HL-60 (cell line): ENCODE measurements around the gene ADGRF4.

Experiments
- DNase-seq, 2 experiments: peaks; one replicate each; pipeline ENCODE4 v3.0.0-alpha.2; 2010 to 2020; ENCODE audit warnings: low read depth in 1 of 2, low spot score in 1 of 2
- H3K27ac ChIP-seq: fragments of 250-450 bp; sonication (Bioruptor Pico); replicated peaks from 2 replicates; pipeline ENCODE4 v1.5.1; 2020; ENCODE audit warnings: mild to moderate bottlenecking, moderate library complexity
- H3K27me3 ChIP-seq: fragments of 250-450 bp; sonication (Bioruptor Pico); 2 replicates; pipeline ENCODE4 v1.5.1; 2021; ENCODE audit warnings: mild to moderate bottlenecking, moderate library complexity; ENCODE audit not compliant: insufficient read depth, poor library complexity, severe bottlenecking
- H3K4me3 ChIP-seq: replicated peaks from 2 replicates; pipeline ENCODE4 v1.5.1; 2011; ENCODE audit warnings: mild to moderate bottlenecking, control low read depth, low read length; ENCODE audit not compliant: insufficient read depth
- GABPA ChIP-seq: IDR thresholded peaks from 2 replicates; pipeline ENCODE4 v1.6.1; 2012; ENCODE audit warnings: low read depth
- POLR2AphosphoS5 ChIP-seq: IDR thresholded peaks from 2 replicates; pipeline ENCODE4 v1.6.1; 2012; ENCODE audit warnings: low read depth
- SPI1 ChIP-seq: IDR thresholded peaks from 2 replicates; pipeline ENCODE4 v1.6.1; 2012; ENCODE audit warnings: low read depth, mild to moderate bottlenecking, borderline replicate concordance
- TF ChIP-seq, protein P1 (sequence below): IDR thresholded peaks from 2 replicates; pipeline ENCODE4 v1.6.1; 2012; ENCODE audit warnings: low read depth; ENCODE audit not compliant: insufficient replicate concordance
- TF ChIP-seq, protein P2 (sequence below): IDR thresholded peaks from one replicate; pipeline ENCODE4 v1.5.1; 2011; ENCODE audit warnings: low read length, control low read depth, inconsistent platforms; ENCODE audit not compliant: insufficient read depth

ADGRF4 gene

DNA sequence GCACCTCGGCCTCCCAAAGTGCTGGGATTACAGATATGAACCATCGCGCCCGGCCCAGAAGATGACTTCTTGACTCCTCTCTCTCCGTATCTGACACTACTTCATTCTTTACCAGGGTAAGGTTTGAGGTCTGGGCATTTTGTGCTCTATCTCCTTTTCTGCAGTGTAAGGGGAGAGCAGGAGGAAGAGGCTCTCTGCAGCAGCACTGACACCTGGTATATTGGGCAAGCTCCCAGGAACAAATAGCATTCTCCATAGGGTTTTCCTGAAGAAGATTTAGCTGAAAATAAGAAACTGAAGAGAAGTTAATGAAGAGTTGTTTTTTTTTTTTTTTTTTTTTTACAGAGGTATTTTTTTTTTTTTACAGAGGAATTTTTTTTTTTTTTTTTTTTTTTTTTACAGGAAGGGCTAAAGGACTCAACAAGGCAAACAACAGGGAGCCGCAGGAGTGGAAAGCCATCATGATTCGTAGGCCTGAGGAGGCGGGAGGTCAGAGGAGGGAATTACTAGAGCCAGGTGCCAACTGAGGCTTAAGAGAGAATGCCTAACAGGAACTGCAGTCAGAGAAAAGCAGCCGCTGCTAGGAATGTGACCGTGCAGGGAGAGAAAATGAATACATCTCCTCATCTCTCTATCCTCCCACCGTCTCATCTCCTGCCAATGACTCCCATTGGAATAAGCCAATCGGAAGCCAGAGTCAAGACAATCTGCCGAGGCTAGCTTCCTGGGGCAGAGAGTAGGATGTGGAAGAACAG is 34.7 kb upstream of the ADGRF4 start:
- Histone ChIP-seq H3K27me3 (no peaks in the 10 kb centered on the region), H3K27ac (no peak overlapping the region), H3K4me3 (no peak overlapping the region)
- TF ChIP-seq, protein P1, sequence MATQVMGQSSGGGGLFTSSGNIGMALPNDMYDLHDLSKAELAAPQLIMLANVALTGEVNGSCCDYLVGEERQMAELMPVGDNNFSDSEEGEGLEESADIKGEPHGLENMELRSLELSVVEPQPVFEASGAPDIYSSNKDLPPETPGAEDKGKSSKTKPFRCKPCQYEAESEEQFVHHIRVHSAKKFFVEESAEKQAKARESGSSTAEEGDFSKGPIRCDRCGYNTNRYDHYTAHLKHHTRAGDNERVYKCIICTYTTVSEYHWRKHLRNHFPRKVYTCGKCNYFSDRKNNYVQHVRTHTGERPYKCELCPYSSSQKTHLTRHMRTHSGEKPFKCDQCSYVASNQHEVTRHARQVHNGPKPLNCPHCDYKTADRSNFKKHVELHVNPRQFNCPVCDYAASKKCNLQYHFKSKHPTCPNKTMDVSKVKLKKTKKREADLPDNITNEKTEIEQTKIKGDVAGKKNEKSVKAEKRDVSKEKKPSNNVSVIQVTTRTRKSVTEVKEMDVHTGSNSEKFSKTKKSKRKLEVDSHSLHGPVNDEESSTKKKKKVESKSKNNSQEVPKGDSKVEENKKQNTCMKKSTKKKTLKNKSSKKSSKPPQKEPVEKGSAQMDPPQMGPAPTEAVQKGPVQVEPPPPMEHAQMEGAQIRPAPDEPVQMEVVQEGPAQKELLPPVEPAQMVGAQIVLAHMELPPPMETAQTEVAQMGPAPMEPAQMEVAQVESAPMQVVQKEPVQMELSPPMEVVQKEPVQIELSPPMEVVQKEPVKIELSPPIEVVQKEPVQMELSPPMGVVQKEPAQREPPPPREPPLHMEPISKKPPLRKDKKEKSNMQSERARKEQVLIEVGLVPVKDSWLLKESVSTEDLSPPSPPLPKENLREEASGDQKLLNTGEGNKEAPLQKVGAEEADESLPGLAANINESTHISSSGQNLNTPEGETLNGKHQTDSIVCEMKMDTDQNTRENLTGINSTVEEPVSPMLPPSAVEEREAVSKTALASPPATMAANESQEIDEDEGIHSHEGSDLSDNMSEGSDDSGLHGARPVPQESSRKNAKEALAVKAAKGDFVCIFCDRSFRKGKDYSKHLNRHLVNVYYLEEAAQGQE, result no peak
- TF ChIP-seq POLR2AphosphoS5, result no peak
- no peak for TF ChIP-seq GABPA
- no peak for TF ChIP-seq SPI1
- TF ChIP-seq, protein P2, sequence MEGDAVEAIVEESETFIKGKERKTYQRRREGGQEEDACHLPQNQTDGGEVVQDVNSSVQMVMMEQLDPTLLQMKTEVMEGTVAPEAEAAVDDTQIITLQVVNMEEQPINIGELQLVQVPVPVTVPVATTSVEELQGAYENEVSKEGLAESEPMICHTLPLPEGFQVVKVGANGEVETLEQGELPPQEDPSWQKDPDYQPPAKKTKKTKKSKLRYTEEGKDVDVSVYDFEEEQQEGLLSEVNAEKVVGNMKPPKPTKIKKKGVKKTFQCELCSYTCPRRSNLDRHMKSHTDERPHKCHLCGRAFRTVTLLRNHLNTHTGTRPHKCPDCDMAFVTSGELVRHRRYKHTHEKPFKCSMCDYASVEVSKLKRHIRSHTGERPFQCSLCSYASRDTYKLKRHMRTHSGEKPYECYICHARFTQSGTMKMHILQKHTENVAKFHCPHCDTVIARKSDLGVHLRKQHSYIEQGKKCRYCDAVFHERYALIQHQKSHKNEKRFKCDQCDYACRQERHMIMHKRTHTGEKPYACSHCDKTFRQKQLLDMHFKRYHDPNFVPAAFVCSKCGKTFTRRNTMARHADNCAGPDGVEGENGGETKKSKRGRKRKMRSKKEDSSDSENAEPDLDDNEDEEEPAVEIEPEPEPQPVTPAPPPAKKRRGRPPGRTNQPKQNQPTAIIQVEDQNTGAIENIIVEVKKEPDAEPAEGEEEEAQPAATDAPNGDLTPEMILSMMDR, result no peak
- no peak for DNase-seq

DNA sequence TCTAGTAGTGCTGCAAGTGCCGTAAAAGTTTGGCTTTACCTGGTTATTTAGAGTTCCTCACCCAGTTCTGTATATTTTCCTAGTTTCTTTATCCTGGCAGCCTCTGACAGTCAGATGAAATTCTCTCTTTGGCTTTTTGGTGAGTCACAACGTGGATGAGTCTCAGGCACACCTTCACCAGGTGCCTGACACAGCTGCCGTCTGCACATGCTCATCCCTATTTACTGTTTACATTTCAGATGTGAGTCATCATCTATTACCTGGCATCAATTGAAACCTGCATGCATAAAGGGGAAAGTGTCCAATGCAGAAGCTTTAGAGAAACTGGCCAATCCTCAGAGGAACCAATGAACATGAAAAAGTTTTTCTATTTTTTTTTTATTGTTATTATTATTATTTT is 33.3 kb upstream of the ADGRF4 start:
- DNase-seq, result no peak
- TF ChIP-seq, protein P1, result no peak
- TF ChIP-seq SPI1 (no peak), POLR2AphosphoS5 (no peak), GABPA (no peak)
- TF ChIP-seq, protein P2, result no peak

DNA sequence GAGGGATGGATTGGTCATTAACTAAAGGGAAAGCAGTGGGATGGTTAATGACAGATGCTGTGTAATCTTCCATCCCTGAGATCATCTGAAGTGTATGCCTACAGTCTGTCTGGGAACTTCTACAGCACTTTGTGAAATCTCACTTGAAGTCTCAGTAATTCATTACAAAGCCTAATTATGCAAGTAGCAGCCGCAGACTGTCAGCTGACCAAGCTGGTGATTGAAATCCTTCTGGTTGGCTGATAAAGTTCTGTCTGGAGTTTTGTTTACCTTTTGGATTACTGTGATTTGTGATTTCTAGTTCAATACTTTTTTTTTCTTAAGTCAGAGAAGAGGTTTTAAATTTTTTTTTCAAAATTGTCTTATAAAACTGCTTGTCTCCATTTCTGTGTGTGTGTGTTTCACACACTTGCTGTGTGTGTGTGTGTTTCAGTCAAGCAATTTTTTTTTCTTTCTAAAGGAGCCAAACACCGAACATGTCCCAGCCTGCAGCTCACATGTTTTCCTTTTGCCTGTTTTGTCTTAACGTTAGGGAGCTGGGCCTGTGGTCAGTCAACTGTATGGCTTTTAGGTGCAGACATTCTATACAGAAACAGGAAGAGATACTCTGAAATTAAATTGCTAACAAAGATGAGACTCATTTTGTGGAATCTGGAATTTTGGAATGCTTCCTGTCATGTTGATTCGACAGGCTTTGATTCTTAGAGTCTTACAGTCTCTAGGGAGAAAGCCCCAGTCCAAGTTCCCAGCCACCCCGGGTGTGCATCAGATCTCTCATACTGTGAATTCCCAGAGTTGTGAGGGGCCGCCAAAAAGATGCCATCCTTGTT is 28.5 kb upstream of the ADGRF4 start:
- DNase-seq, result no peak
- Histone ChIP-seq H3K27ac (no peak overlapping the region), H3K4me3 (no peak overlapping the region), H3K27me3 (no peaks in the 10 kb centered on the region)
- no peak for TF ChIP-seq GABPA
- TF ChIP-seq, protein P2, result no peak
- TF ChIP-seq, protein P1, result no peak
- TF ChIP-seq SPI1, result no peak
- TF ChIP-seq POLR2AphosphoS5, result no peak

More for the DNA sequence above, 33.3 kb upstream of the ADGRF4 start:
- no peaks in the 10 kb centered on the region for H3K27me3 ChIP-seq
- H3K4me3 ChIP-seq, result no peak overlapping the region
- H3K27ac ChIP-seq, result no peak overlapping the region
